SK-N-SH treated with all-trans-retinoic acid at 6 μM for 48 hours (cell line): Measurements from ENCODE around the gene FETUB.

Experiments used
- ATAC-seq: fragments of 200-7000 bp; cut with Tn5 transposase; 3 replicates; pipeline ENCODE4 v1.9.1; 2020; ENCODE audit warnings: mild to moderate bottlenecking, moderate library complexity
- ARNTL ChIP-seq: fragments of 450-650 bp; formaldehyde crosslinking; IDR thresholded peaks from 2 replicates; pipeline ENCODE4 v1.5.0; 2020; ENCODE audit warnings: low read depth, mild to moderate bottlenecking, moderate library complexity, borderline replicate concordance
- BACH2 ChIP-seq: fragments of 250-450 bp; sonication (Bioruptor Pico); IDR thresholded peaks from 2 replicates; pipeline ENCODE4 v1.9.0; 2021; ENCODE audit warnings: mild to moderate bottlenecking, borderline replicate concordance
- CSDC2 ChIP-seq: fragments of 250-450 bp; sonication (Bioruptor Pico); IDR thresholded peaks from 2 replicates; pipeline ENCODE4 v1.5.0; 2020; ENCODE audit warnings: mild to moderate bottlenecking, moderate library complexity
- CSRNP3 ChIP-seq: fragments of 250-450 bp; sonication (Bioruptor Pico); IDR thresholded peaks from 2 replicates; pipeline ENCODE4 v1.5.1; 2021; ENCODE audit warnings: mild to moderate bottlenecking, moderate library complexity
- ESRRG ChIP-seq: fragments of 250-450 bp; sonication (Bioruptor Pico); IDR thresholded peaks from 2 replicates; pipeline ENCODE4 v1.6.1; 2021; ENCODE audit warnings: mild to moderate bottlenecking
- GLIS3 ChIP-seq: fragments of 250-450 bp; sonication (Bioruptor Pico); IDR thresholded peaks from 2 replicates; pipeline ENCODE4 v1.5.0; 2020; ENCODE audit warnings: mild to moderate bottlenecking, moderate library complexity
- ISL1 ChIP-seq: fragments of 250-450 bp; sonication (Bioruptor Pico); IDR thresholded peaks from 2 replicates; pipeline ENCODE4 v2.1.2; 2022; ENCODE audit warnings: mild to moderate bottlenecking, moderate library complexity
- OSR1 ChIP-seq: fragments of 250-450 bp; sonication (Bioruptor Pico); IDR thresholded peaks from 2 replicates; pipeline ENCODE4 v1.8.0; 2022; ENCODE audit warnings: moderate library complexity, mild to moderate bottlenecking, inconsistent platforms
- PATZ1 ChIP-seq: fragments of 250-450 bp; sonication (Bioruptor Pico); IDR thresholded peaks from 2 replicates; pipeline ENCODE4 v1.8.0; 2020; ENCODE audit warnings: mild to moderate bottlenecking, moderate library complexity, borderline replicate concordance
- POU6F1 ChIP-seq: fragments of 250-450 bp; sonication (Bioruptor Pico); IDR thresholded peaks from 2 replicates; pipeline ENCODE4 v1.8.0; 2021; ENCODE audit warnings: low read depth, mild to moderate bottlenecking, moderate library complexity, borderline replicate concordance
- PPARA ChIP-seq: fragments of 250-450 bp; sonication (Bioruptor Pico); IDR thresholded peaks from 2 replicates; pipeline ENCODE4 v1.5.0; 2020; ENCODE audit warnings: mild to moderate bottlenecking, borderline replicate concordance
- RARB ChIP-seq: fragments of 250-450 bp; sonication (Bioruptor Pico); IDR thresholded peaks from 2 replicates; pipeline ENCODE4 v1.8.0; 2021; ENCODE audit warnings: mild to moderate bottlenecking, moderate library complexity
- SNAI2 ChIP-seq: fragments of 250-450 bp; sonication (Bioruptor Pico); IDR thresholded peaks from 2 replicates; pipeline ENCODE4 v1.5.0; 2020; ENCODE audit warnings: mild to moderate bottlenecking, moderate library complexity
- TCF4 ChIP-seq: fragments of 250-450 bp; sonication (Bioruptor Pico); IDR thresholded peaks from 2 replicates; pipeline ENCODE4 v1.8.0; 2021; ENCODE audit warnings: mild to moderate bottlenecking, moderate library complexity, borderline replicate concordance
- TOX ChIP-seq: fragments of 250-450 bp; sonication (Bioruptor Pico); IDR thresholded peaks from 2 replicates; pipeline ENCODE4 v1.8.0; 2021; ENCODE audit warnings: mild to moderate bottlenecking, moderate library complexity, borderline replicate concordance
- TSHZ2 ChIP-seq: fragments of 250-450 bp; sonication (Bioruptor Pico); IDR thresholded peaks from 2 replicates; pipeline ENCODE4 v1.5.0; 2020; ENCODE audit warnings: mild to moderate bottlenecking, moderate library complexity
- ZC3H10 ChIP-seq: fragments of 250-450 bp; sonication (Bioruptor Pico); IDR thresholded peaks from 2 replicates; pipeline ENCODE4 v1.5.1; 2021; ENCODE audit warnings: mild to moderate bottlenecking, moderate library complexity
- ZFP3 ChIP-seq: fragments of 250-450 bp; sonication (Bioruptor Pico); IDR thresholded peaks from 2 replicates; pipeline ENCODE4 v1.5.0; 2020; ENCODE audit warnings: mild to moderate bottlenecking, moderate library complexity
- ZFP30 ChIP-seq: fragments of 450-650 bp; formaldehyde crosslinking; IDR thresholded peaks from 2 replicates; pipeline ENCODE4 v1.5.0; 2022; ENCODE audit warnings: mild to moderate bottlenecking, moderate library complexity
- ZNF565 ChIP-seq: fragments of 450-650 bp; formaldehyde crosslinking; conservative IDR thresholded peaks from 2 replicates; pipeline ENCODE4 v1.5.0; 2020; ENCODE audit warnings: low read depth, mild to moderate bottlenecking, moderate library complexity
- ZNF70 ChIP-seq: fragments of 450-650 bp; formaldehyde crosslinking; IDR thresholded peaks from 2 replicates; pipeline ENCODE4 v1.5.0; 2020; ENCODE audit warnings: mild to moderate bottlenecking, moderate library complexity
- ZNF8 ChIP-seq: fragments of 450-650 bp; formaldehyde crosslinking; IDR thresholded peaks from 2 replicates; pipeline ENCODE4 v1.5.0; 2020; ENCODE audit warnings: mild to moderate bottlenecking, moderate library complexity

The FETUB gene

GRCh38 chr3:186671051-186671450 lies 30.9 kb downstream of the FETUB start:
- no peak for ATAC-seq

GRCh38 chr3:186678604-186679003 lies 38.4 kb downstream of the FETUB start:
- no peak for ATAC-seq
- TF ChIP-seq ZFP3 (CRISPR knock-in tag) = no peak
- no peak for TF ChIP-seq CSDC2 (CRISPR knock-in tag)

More at GRCh38 chr3:186671051-186671450, 30.9 kb downstream of the FETUB start:
- TF ChIP-seq ESRRG (CRISPR knock-in tag) (no peak), ZNF565 (CRISPR knock-in tag) (no peak), SNAI2 (CRISPR knock-in tag) (no peak), ZFP3 (CRISPR knock-in tag) (no peak), CSDC2 (CRISPR knock-in tag) (no peak), TOX (CRISPR knock-in tag) (no peak), BACH2 (CRISPR knock-in tag) (no peak), RARB (CRISPR knock-in tag) (no peak), ARNTL (CRISPR knock-in tag) (no peak), GLIS3 (CRISPR knock-in tag) (no peak), ZNF70 (CRISPR knock-in tag) (no peak), ZFP30 (CRISPR knock-in tag) (no peak), ZNF8 (CRISPR knock-in tag) (no peak), POU6F1 (CRISPR knock-in tag) (no peak), PPARA (CRISPR knock-in tag) (no peak), OSR1 (no peak), ISL1 (no peak), CSRNP3 (CRISPR knock-in tag) (no peak)
- TF ChIP-seq, all 23 proteins: peak for 0

- TF ChIP-seq ZC3H10 (CRISPR knock-in tag) (no peak), ZNF565 (CRISPR knock-in tag) (no peak), GLIS3 (CRISPR knock-in tag) (no peak), TSHZ2 (CRISPR knock-in tag) (no peak), ZFP30 (CRISPR knock-in tag) (no peak), RARB (CRISPR knock-in tag) (no peak), PATZ1 (CRISPR knock-in tag) (no peak), TCF4 (CRISPR knock-in tag) (no peak), CSRNP3 (CRISPR knock-in tag) (no peak), ISL1 (no peak), POU6F1 (CRISPR knock-in tag) (no peak)
- ATAC-seq = no peak
Observed at GRCh38 chr3:186679151-186679550, 39.0 kb downstream of the FETUB start.
